Ascending aorta (tissue), 2 donors: ENCODE results near the gene FOCAD. TPM values are rescaled to one million over a fixed set of nuclear protein-coding genes. Genes with fewer than 3 reads are reported as not detected.

Experiments used
- DNase-seq, 2 donors: peaks; one replicate each; pipeline ENCODE4 v3.0.0-alpha.2; 2019; ENCODE audit warnings: low spot score in 2 of 2
- H3K27ac ChIP-seq, 2 donors: fragments of 200-600 bp; sonication (generic); one replicate each; pipeline ENCODE4 v1.5.1; 2016 to 2017; ENCODE audit warnings: mild to moderate bottlenecking in 1 of 2
- H3K27me3 ChIP-seq: fragments of 200-600 bp; sonication (generic); one replicate; pipeline ENCODE4 v1.5.1; 2017
- H3K36me3 ChIP-seq, 2 donors: fragments of 200-600 bp; sonication (generic); one replicate each; pipeline ENCODE4 v1.5.1; 2016
- H3K4me1 ChIP-seq, 2 donors: fragments of 200-600 bp; sonication (generic); one replicate each; pipeline ENCODE4 v1.5.1; 2016 to 2017; ENCODE audit warnings: mild to moderate bottlenecking in 1 of 2
- H3K4me3 ChIP-seq, 2 donors: fragments of 200-600 bp; sonication (generic); one replicate each; pipeline ENCODE4 v1.5.1; 2016 to 2017; ENCODE audit warnings: mild to moderate bottlenecking in 1 of 2
- H3K9me3 ChIP-seq, 2 donors: fragments of 200-600 bp; sonication (generic); one replicate each; pipeline ENCODE4 v1.5.1; 2016
- intact Hi-C: fragments of 100-400 bp; cut with DNase I; formaldehyde crosslinking; loops from one replicate; pipeline ENCODE4 v1.15.1; 2023
- total RNA-seq: library from RNA; depleted of rRNA; stranded (reverse); fragments of >200 nt; gene quantifications from one replicate; pipeline ENCODE4 v1.1.0, GENCODE V29; 2016
- TF ChIP-seq, protein P1 (sequence below), 3 experiments: fragments of 200-600 bp in 2 of 3; fragments of 450-650 bp in 1 of 3; sonication (generic) in 2 of 3; IDR thresholded peaks; one replicate each; pipeline ENCODE4 v1.5.1; 2016 to 2019; ENCODE audit warnings: antibody characterized with exemption in 3 of 3, mild to moderate bottlenecking in 1 of 3, moderate library complexity in 1 of 3

The FOCAD gene
- total RNA-seq, 1 donor from 2014 or later: 64.3 TPM

DNA sequence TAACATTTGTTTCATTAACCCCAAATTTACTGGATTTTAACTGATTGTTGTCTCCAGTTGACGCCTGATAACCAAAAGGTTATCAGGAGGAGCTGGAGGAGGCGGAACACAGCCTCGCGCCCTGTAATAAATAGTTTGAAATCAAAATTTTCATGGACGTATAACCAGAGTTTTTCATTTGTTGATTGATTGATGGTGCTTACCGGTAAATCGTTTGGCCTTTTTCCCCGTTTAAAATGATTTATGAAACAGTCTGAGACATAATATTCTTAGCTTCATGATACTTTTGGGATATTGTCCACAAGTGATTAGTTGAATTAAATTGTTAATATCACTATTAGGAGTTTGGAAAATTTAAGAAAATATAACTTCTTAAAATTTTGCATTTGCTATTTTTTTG, 1.7 kb downstream of the FOCAD start:
- H3K9me3 ChIP-seq: no peaks in the 10 kb centered on the region
- TF ChIP-seq, protein P1, sequence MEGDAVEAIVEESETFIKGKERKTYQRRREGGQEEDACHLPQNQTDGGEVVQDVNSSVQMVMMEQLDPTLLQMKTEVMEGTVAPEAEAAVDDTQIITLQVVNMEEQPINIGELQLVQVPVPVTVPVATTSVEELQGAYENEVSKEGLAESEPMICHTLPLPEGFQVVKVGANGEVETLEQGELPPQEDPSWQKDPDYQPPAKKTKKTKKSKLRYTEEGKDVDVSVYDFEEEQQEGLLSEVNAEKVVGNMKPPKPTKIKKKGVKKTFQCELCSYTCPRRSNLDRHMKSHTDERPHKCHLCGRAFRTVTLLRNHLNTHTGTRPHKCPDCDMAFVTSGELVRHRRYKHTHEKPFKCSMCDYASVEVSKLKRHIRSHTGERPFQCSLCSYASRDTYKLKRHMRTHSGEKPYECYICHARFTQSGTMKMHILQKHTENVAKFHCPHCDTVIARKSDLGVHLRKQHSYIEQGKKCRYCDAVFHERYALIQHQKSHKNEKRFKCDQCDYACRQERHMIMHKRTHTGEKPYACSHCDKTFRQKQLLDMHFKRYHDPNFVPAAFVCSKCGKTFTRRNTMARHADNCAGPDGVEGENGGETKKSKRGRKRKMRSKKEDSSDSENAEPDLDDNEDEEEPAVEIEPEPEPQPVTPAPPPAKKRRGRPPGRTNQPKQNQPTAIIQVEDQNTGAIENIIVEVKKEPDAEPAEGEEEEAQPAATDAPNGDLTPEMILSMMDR (IDR thresholded peaks at IDR 0.05): no peak
- intact Hi-C loops: loop anchor here (10.0 kb wide), 2 partner anchors 299 to 1119 kb away; partner anchors contain the start of gene MTAP
- H3K36me3 ChIP-seq: no peaks in the 10 kb centered on the region
- DNase-seq: no peak
- peak overlapping the region in 1 of 2 donors; percentile 100 for H3K4me3 ChIP-seq
- H3K27ac ChIP-seq: peak overlapping the region in 1 of 2 donors; percentile 98
- peaks cover 0 to 13% of the 10 kb centered on the region in 2 donors for H3K4me1 ChIP-seq
- no peaks in the 10 kb centered on the region for H3K27me3 ChIP-seq

DNA sequence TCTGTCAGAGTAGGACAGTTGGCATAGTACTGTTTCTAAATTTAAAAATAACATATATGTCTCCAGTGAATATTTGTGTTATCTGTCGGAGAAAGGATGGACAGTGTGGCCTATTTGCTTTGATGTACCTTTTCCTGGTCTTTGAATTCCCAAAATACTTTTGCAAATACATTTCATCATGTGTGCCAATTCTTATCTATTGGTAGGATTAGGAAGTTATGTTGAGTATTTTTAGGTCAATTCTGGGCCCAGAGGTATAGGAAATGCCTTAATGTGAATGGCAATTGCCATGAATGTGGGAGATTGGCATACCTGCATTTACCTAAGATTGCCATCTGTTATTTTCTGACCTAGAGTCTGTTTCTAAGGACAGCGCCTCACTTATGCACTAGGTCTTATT, 5.8 kb downstream of the FOCAD start:
- H3K36me3 ChIP-seq: no peaks in the 10 kb centered on the region
- no peak for DNase-seq
- no peaks in the 10 kb centered on the region for H3K9me3 ChIP-seq
- peaks cover 0 to 10% of the 10 kb centered on the region in 2 donors for H3K4me1 ChIP-seq
- no peak overlapping the region for H3K27ac ChIP-seq
- no peak overlapping the region for H3K4me3 ChIP-seq
- intact Hi-C loops: loop anchor here (10.0 kb wide), 2 partner anchors 295 to 1115 kb away; partner anchors contain the start of gene MTAP
- H3K27me3 ChIP-seq: no peaks in the 10 kb centered on the region
- TF ChIP-seq, protein P1 (IDR thresholded peaks at IDR 0.05): no peak

DNA sequence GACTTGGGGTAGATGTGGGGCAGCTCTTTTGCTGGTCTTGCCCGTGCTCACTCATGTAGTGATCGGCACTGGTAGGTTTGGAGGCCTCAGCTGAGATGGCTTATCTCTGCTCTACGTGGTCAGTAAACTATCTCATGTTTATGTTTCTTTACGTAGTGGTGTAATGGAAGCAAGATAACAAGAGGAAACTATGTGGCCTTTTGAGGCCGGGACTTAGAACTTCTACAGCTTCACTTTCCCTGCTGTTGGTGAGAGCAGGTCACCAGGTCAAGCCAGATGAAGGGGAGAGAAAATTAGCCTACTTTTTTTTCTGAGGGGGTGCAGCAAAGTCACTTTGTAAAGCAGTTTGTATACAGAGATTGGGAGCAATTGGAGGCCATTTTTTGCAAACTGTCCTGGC, 8.5 kb downstream of the FOCAD start:
- H3K9me3 ChIP-seq: no peaks in the 10 kb centered on the region
- H3K4me3 ChIP-seq: no peak overlapping the region
- no peaks in the 10 kb centered on the region for H3K27me3 ChIP-seq
- TF ChIP-seq, protein P1 (IDR thresholded peaks at IDR 0.05): no peak
- intact Hi-C loops: no loop called here
- DNase-seq: no peak
- no peak overlapping the region for H3K27ac ChIP-seq
- no peaks in the 10 kb centered on the region for H3K36me3 ChIP-seq
- H3K4me1 ChIP-seq: no peaks in the 10 kb centered on the region

DNA sequence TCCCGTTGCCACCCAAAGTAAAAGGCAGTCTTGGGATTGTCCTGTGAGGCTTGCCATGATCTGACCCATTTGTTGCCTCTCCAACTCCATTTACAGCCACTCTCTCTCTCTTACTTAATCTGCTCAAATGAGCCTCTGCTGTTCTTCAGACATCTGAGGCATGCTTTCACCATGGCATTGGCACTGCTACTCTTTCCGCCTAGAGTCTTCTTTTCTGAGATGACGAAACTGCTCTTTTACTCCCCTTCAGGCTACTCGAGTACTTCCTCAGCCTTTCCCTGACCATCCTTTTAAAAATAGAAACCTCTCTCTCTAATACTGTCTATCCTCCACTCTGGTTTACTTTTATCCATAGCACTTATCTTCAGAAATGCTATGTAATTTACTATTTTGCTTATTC, 9.0 kb downstream of the FOCAD start:
- H3K4me3 ChIP-seq: no peak overlapping the region
- no peak for DNase-seq
- no peaks in the 10 kb centered on the region for H3K4me1 ChIP-seq
- TF ChIP-seq, protein P1 (IDR thresholded peaks at IDR 0.05): no peak
- no peak overlapping the region for H3K27ac ChIP-seq
- H3K36me3 ChIP-seq: no peaks in the 10 kb centered on the region
- no peaks in the 10 kb centered on the region for H3K9me3 ChIP-seq
- intact Hi-C loops: no loop called here
- H3K27me3 ChIP-seq: no peaks in the 10 kb centered on the region

DNA sequence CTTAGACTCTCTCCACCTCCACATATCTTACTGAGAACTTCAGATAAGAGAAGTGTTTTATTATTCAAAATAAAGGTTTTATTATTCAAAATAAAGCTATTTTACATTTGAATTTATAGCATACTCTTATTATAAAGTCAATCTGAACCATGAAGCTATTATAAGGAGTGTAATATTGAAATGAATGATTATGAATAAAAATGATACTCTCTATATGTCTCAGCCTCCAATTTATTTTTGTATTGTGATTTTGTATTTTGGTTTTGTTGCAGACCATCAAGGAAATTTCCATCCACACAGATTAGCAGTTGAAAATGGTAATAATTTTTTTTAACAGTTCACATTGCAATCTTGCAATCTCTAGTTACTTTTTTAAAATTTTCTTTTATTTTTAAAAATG, 10.2 kb downstream of the FOCAD start:
- Histone ChIP-seq H3K27ac (no peak overlapping the region), H3K36me3 (no peaks in the 10 kb centered on the region), H3K4me3 (no peak overlapping the region), H3K9me3 (no peaks in the 10 kb centered on the region), H3K27me3 (no peaks in the 10 kb centered on the region), H3K4me1 (no peaks in the 10 kb centered on the region)
- intact Hi-C loops: no loop called here
- no peak for DNase-seq
- TF ChIP-seq, protein P1 (IDR thresholded peaks at IDR 0.05): no peak
